ENCODE results near the gene CLDN34. TPM values are rescaled to one million over a fixed set of nuclear protein-coding genes. Genes with fewer than 3 reads are reported as not detected.

Gene CLDN34
- total and polyA plus RNA-seq, 4 donors: 0.50 TPM; not detected in 3

GRCh38 chrX:9997524-9997923 lies 30.4 kb downstream of the CLDN34 start:
- no peak overlapping the region for H3K27ac ChIP-seq (ENCODE audit: low read depth in 1 of 2, low read length in 2 of 2)
- H3K9ac ChIP-seq (ENCODE audit: low read depth in 1 of 2, low read length in 2 of 2): no peak overlapping the region
- DNase-seq (ENCODE audit: low spot score): no peak
- H3K4me3 ChIP-seq (ENCODE audit: low read depth in 1 of 3, low read length in 3 of 3): no peak overlapping the region
- H3K4me1 ChIP-seq (ENCODE audit: control insufficient read depth in 4 of 4, insufficient read depth in 4 of 4, low read length in 3 of 4): no peaks in the 10 kb centered on the region
- TF ChIP-seq RAD21 (IDR thresholded peaks at IDR 0.05) (no peak), NR2F2 (IDR thresholded peaks at IDR 0.05) (no peak), FOXA1 (IDR thresholded peaks at IDR 0.05) (no peak), HNF4G (IDR thresholded peaks at IDR 0.05) (no peak), EGR1 (IDR thresholded peaks at IDR 0.05; ENCODE audit: low read depth in 2 of 2) (no peak), REST (IDR thresholded peaks at IDR 0.05) (no peak), TAF1 (conservative IDR thresholded peaks at IDR 0.05) (no peak), YY1 (IDR thresholded peaks at IDR 0.05) (no peak), GABPA (IDR thresholded peaks at IDR 0.05 in 1 of 2, conservative IDR thresholded peaks at IDR 0.05 in 1 of 2) (no peak), FOXA2 (IDR thresholded peaks at IDR 0.05) (no peak), JUND (IDR thresholded peaks at IDR 0.05) (no peak)
- no peaks in the 10 kb centered on the region for H3K36me3 ChIP-seq (ENCODE audit: control insufficient read depth in 4 of 4, insufficient read depth in 3 of 4, low read depth in 1 of 4, low read length in 3 of 4)
- no peaks in the 10 kb centered on the region for H3K9me3 ChIP-seq (ENCODE audit: control insufficient read depth in 4 of 4, low read length in 3 of 4)
- WGBS: 93% methylated on average over 8 of the region's 8 CpGs
- H3K27me3 ChIP-seq (ENCODE audit: control insufficient read depth in 4 of 4, insufficient read depth in 4 of 4, low read length in 3 of 4): no peaks in the 10 kb centered on the region

GRCh38 chrX:10001496-10001895 lies 34.3 kb downstream of the CLDN34 start:
- Histone ChIP-seq H3K9me3 (ENCODE audit: control insufficient read depth in 4 of 4, low read length in 3 of 4) (no peaks in the 10 kb centered on the region), H3K4me1 (ENCODE audit: control insufficient read depth in 4 of 4, insufficient read depth in 4 of 4, low read length in 3 of 4) (no peaks in the 10 kb centered on the region), H3K9ac (ENCODE audit: low read depth in 1 of 2, low read length in 2 of 2) (no peak overlapping the region), H3K27me3 (ENCODE audit: control insufficient read depth in 4 of 4, insufficient read depth in 4 of 4, low read length in 3 of 4) (no peaks in the 10 kb centered on the region), H3K27ac (ENCODE audit: low read depth in 1 of 2, low read length in 2 of 2) (no peak overlapping the region), H3K4me3 (ENCODE audit: low read depth in 1 of 3, low read length in 3 of 3) (no peak overlapping the region), H3K36me3 (ENCODE audit: control insufficient read depth in 4 of 4, insufficient read depth in 3 of 4, low read depth in 1 of 4, low read length in 3 of 4) (no peaks in the 10 kb centered on the region)
- WGBS: 94% methylated on average over 3 of the region's 3 CpGs
- DNase-seq (ENCODE audit: low spot score): no peak
- TF ChIP-seq RAD21 (IDR thresholded peaks at IDR 0.05): no peak
- TF ChIP-seq, protein P1, sequence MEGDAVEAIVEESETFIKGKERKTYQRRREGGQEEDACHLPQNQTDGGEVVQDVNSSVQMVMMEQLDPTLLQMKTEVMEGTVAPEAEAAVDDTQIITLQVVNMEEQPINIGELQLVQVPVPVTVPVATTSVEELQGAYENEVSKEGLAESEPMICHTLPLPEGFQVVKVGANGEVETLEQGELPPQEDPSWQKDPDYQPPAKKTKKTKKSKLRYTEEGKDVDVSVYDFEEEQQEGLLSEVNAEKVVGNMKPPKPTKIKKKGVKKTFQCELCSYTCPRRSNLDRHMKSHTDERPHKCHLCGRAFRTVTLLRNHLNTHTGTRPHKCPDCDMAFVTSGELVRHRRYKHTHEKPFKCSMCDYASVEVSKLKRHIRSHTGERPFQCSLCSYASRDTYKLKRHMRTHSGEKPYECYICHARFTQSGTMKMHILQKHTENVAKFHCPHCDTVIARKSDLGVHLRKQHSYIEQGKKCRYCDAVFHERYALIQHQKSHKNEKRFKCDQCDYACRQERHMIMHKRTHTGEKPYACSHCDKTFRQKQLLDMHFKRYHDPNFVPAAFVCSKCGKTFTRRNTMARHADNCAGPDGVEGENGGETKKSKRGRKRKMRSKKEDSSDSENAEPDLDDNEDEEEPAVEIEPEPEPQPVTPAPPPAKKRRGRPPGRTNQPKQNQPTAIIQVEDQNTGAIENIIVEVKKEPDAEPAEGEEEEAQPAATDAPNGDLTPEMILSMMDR (IDR thresholded peaks at IDR 0.05; ENCODE audit: low read depth, low read length, missing input control): no peak
- TF ChIP-seq JUND (IDR thresholded peaks at IDR 0.05): no peak
- no peak for TF ChIP-seq HNF4A (conservative IDR thresholded peaks at IDR 0.05)
- TF ChIP-seq FOXA2 (IDR thresholded peaks at IDR 0.05): no peak
- TF ChIP-seq FOXA1 (IDR thresholded peaks at IDR 0.05): no peak
- no peak for TF ChIP-seq TAF1 (conservative IDR thresholded peaks at IDR 0.05)
- TF ChIP-seq RXRA (IDR thresholded peaks at IDR 0.05): no peak
- TF ChIP-seq, protein P2, sequence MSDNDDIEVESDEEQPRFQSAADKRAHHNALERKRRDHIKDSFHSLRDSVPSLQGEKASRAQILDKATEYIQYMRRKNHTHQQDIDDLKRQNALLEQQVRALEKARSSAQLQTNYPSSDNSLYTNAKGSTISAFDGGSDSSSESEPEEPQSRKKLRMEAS (IDR thresholded peaks at IDR 0.05): no peak
- no peak for TF ChIP-seq NR2F2 (IDR thresholded peaks at IDR 0.05)
- no peak for TF ChIP-seq GABPA (IDR thresholded peaks at IDR 0.05 in 1 of 2, conservative IDR thresholded peaks at IDR 0.05 in 1 of 2)
- TF ChIP-seq SP1 (IDR thresholded peaks at IDR 0.05): no peak
